HepG2 (cell line): ENCODE measurements around the gene CAPN3. TPM values are rescaled to one million over a fixed set of nuclear protein-coding genes. Genes with fewer than 3 reads are reported as not detected.

Source experiments
- ATRX ChIP-seq: sonication (generic); formaldehyde crosslinking; IDR thresholded peaks from 2 replicates; pipeline ENCODE4 v1.4.0; 2020; ENCODE audit warnings: missing genetic modification reagents, borderline replicate concordance
- DR1 ChIP-seq: sonication (generic); formaldehyde crosslinking; IDR thresholded peaks from 2 replicates; pipeline ENCODE4 v1.8.0; 2021; ENCODE audit warnings: mild to moderate bottlenecking, missing genetic modification reagents, inconsistent platforms
- GTF3A ChIP-seq: sonication (generic); formaldehyde crosslinking; conservative IDR thresholded peaks from 2 replicates; pipeline ENCODE4 v1.4.0; 2020; ENCODE audit warnings: mild to moderate bottlenecking, missing genetic modification reagents
- HNF4G ChIP-seq, 2 experiments: sonication (generic) in 1 of 2; formaldehyde crosslinking in 1 of 2; IDR thresholded peaks; 2 replicates each; pipeline versions ENCODE4 v1.4.0 to v1.6.1; 2011 to 2020; ENCODE audit warnings: borderline replicate concordance in 2 of 2, low read depth in 2 of 2, mild to moderate bottlenecking in 2 of 2, low read length in 1 of 2, missing genetic modification reagents in 1 of 2, moderate library complexity in 1 of 2
- HNRNPLL ChIP-seq: fragments of 200-400 bp; formaldehyde crosslinking; IDR thresholded peaks from 2 replicates; pipeline ENCODE4 v1.6.1; 2017; ENCODE audit warnings: mild to moderate bottlenecking, low read depth, low read length; ENCODE audit not compliant: poor library complexity, severe bottlenecking
- LCORL ChIP-seq, 2 experiments: fragments of 450-650 bp in 1 of 2; sonication (generic) in 1 of 2; formaldehyde crosslinking in 1 of 2; IDR thresholded peaks; 2 replicates each; pipeline versions ENCODE4 v1.5.0 to v1.6.1; 2017 to 2020; ENCODE audit warnings: antibody characterized with exemption in 1 of 2, missing genetic modification reagents in 1 of 2
- RBM22 ChIP-seq: fragments of 200-400 bp; formaldehyde crosslinking; optimal IDR thresholded peaks from 2 replicates; pipeline ENCODE3; 2017; ENCODE audit warnings: mild to moderate bottlenecking, low read length, moderate library complexity
- SAP130 ChIP-seq: IDR thresholded peaks from 2 replicates; pipeline ENCODE4 v1.6.1; 2016; ENCODE audit warnings: low read depth
- SKI ChIP-seq: fragments of 450-650 bp; IDR thresholded peaks from one replicate; pipeline ENCODE4 v1.6.1; 2018; ENCODE audit warnings: mild to moderate bottlenecking; ENCODE audit not compliant: partially characterized antibody
- SMAD9 ChIP-seq: sonication (generic); formaldehyde crosslinking; IDR thresholded peaks from 2 replicates; pipeline ENCODE4 v1.5.1; 2020; ENCODE audit warnings: mild to moderate bottlenecking, missing genetic modification reagents
- SMYD3 ChIP-seq: sonication (generic); formaldehyde crosslinking; IDR thresholded peaks from 2 replicates; pipeline ENCODE4 v1.8.1; 2023; ENCODE audit warnings: mild to moderate bottlenecking, missing genetic modification reagents
- SRSF1 ChIP-seq: fragments of 200-400 bp; formaldehyde crosslinking; optimal IDR thresholded peaks from 2 replicates; pipeline ENCODE3; 2017; ENCODE audit warnings: mild to moderate bottlenecking, low read depth, low read length, moderate library complexity
- SRSF4 ChIP-seq: fragments of 200-400 bp; formaldehyde crosslinking; IDR thresholded peaks from one replicate; pipeline ENCODE4 v1.6.1; 2018; ENCODE audit warnings: mild to moderate bottlenecking, low read depth, low read length, moderate library complexity; ENCODE audit not compliant: poor library complexity, severe bottlenecking
- ZBTB8A ChIP-seq: sonication (generic); formaldehyde crosslinking; IDR thresholded peaks from 2 replicates; pipeline ENCODE4 v1.4.0; 2020; ENCODE audit warnings: mild to moderate bottlenecking, low read depth, missing genetic modification reagents, borderline replicate concordance
- ZFP62 ChIP-seq: sonication (generic); formaldehyde crosslinking; IDR thresholded peaks from 2 replicates; pipeline ENCODE4 v1.4.0; 2020; ENCODE audit warnings: missing genetic modification reagents
- ZMYM2 ChIP-seq: sonication (generic); formaldehyde crosslinking; IDR thresholded peaks from 2 replicates; pipeline ENCODE4 v1.8.0; 2022; ENCODE audit warnings: mild to moderate bottlenecking, missing genetic modification reagents
- ZNF274 ChIP-seq: sonication (generic); formaldehyde crosslinking; IDR thresholded peaks from 2 replicates; pipeline ENCODE4 v1.5.1; 2020; ENCODE audit warnings: mild to moderate bottlenecking, missing genetic modification reagents
- ZNF354B ChIP-seq: sonication (generic); formaldehyde crosslinking; IDR thresholded peaks from 2 replicates; pipeline ENCODE4 v1.8.0; 2022; ENCODE audit warnings: mild to moderate bottlenecking, missing genetic modification reagents
- ZNF510 ChIP-seq: sonication (generic); formaldehyde crosslinking; IDR thresholded peaks from 2 replicates; pipeline ENCODE4 v1.4.0; 2020; ENCODE audit warnings: low read depth, mild to moderate bottlenecking, missing genetic modification reagents
- ZNF713 ChIP-seq: sonication (generic); formaldehyde crosslinking; IDR thresholded peaks from 2 replicates; pipeline ENCODE4 v1.4.0; 2020; ENCODE audit warnings: mild to moderate bottlenecking, missing genetic modification reagents
- ZNF83 ChIP-seq: sonication (generic); formaldehyde crosslinking; IDR thresholded peaks from 2 replicates; pipeline ENCODE4 v1.4.0; 2020; ENCODE audit warnings: missing genetic modification reagents, mild to moderate bottlenecking, borderline replicate concordance
- polyA plus RNA-seq, 8 experiments: library from polyadenylated mRNA; depleted of rRNA in 3 of 8; stranded (reverse) in 7 of 8; unstranded in 1 of 8; fragments of >200 nt; fragmentation: Illumina TruSeq in 4 of 8; extraction: Trizol in 4 of 8; gene quantifications; 2 replicates each; pipeline versions ENCODE4 v1.2.1 to v1.2.3, GENCODE V29; 2011 to 2016; ENCODE audit warnings: low read depth in 4 of 8, missing spikeins in 1 of 8, mixed read lengths in 1 of 8; ENCODE audit not compliant: insufficient read depth in 1 of 8
- total RNA-seq, 5 experiments: library from RNA; depleted of rRNA; stranded (reverse); fragments of >200 nt; fragmentation: Illumina TruSeq; extraction: Trizol; gene quantifications; 2 replicates each; pipeline ENCODE4 v1.2.3, GENCODE V29; 2016; ENCODE audit warnings: low read depth in 1 of 5
- TF ChIP-seq, protein P1 (sequence below): sonication (generic); formaldehyde crosslinking; IDR thresholded peaks from 2 replicates; pipeline ENCODE4 v1.5.0; 2020; ENCODE audit warnings: mild to moderate bottlenecking, missing genetic modification reagents, moderate library complexity
- TF ChIP-seq, protein P2 (sequence below): sonication (generic); formaldehyde crosslinking; IDR thresholded peaks from 2 replicates; pipeline ENCODE4 v1.8.1; 2023; ENCODE audit warnings: mild to moderate bottlenecking, missing genetic modification reagents, borderline replicate concordance
- TF ChIP-seq, protein P3 (sequence below): sonication (generic); formaldehyde crosslinking; IDR thresholded peaks from 2 replicates; pipeline ENCODE4 v1.5.1; 2020; ENCODE audit warnings: missing genetic modification reagents, mild to moderate bottlenecking, borderline replicate concordance
- TF ChIP-seq, protein P4 (sequence below): sonication (generic); formaldehyde crosslinking; IDR thresholded peaks from 2 replicates; pipeline ENCODE4 v1.4.0; 2020; ENCODE audit warnings: mild to moderate bottlenecking, missing genetic modification reagents

Gene CAPN3
- total and polyA plus RNA-seq, 2 of the 13 experiments (the other 11 are each of a cell fraction or from before 2014, with no cell fraction given), result 1.3 to 4.6 TPM

DNA sequence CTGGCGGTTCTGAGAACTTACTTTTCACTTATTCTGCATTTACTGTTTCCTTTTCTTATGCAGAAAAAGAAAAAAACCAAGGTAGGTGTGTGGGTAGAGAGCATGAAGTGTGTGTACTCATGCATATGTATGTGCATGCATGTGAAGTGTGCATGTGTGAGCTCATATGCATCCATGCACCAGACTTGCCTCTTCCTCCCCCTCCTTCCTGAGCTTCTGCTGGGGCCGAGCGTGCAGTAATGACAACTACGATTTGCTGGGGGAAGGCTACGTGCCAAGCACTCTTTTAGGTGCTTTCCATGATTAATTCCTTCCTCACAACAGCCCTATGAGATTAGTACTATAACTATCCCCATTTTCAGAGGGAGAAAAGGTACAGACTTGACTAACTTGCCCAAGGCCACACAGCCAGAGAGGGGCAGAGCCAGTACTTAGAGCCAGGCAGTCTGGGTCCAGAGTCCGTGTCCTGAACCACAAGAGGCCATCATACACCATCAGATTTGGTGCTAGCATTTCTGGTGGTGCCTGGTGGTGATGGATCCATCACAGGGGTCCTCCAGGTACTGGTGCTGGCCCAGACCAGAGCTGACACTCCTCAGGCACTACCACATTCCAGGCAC, 46.7 kb downstream of the CAPN3 start (continued):
- TF ChIP-seq ZNF274 (CRISPR knock-in tag) (no peak), ZNF83 (CRISPR knock-in tag) (no peak), HNF4G (IDR thresholded peaks at IDR 0.05; ENCODE audit: borderline replicate concordance, low read depth, low read length) (peak; percentile 66), HNF4G (CRISPR knock-in tag; IDR thresholded peaks at IDR 0.05; ENCODE audit: borderline replicate concordance, low read depth) (no peak; the same call in 1 of the 2 replicates), SAP130 (CRISPR knock-in tag) (peak; percentile 20; the same call in 1 of the 2 replicates), ZFP62 (CRISPR knock-in tag) (no peak), SKI (no peak), HNRNPLL (no peak), ZNF713 (no peak), SMAD9 (CRISPR knock-in tag) (no peak), ZMYM2 (CRISPR knock-in tag) (no peak), ATRX (no peak), SRSF1 (no peak), RBM22 (no peak), SRSF4 (no peak), ZNF354B (CRISPR knock-in tag) (no peak), DR1 (CRISPR knock-in tag) (no peak), ZNF510 (CRISPR knock-in tag) (no peak), LCORL (IDR thresholded peaks at IDR 0.05) (no peak), LCORL (CRISPR knock-in tag; IDR thresholded peaks at IDR 0.05) (no peak), GTF3A (CRISPR knock-in tag) (no peak), ZBTB8A (CRISPR knock-in tag) (no peak), SMYD3 (CRISPR knock-in tag) (no peak)
- TF ChIP-seq, protein P1, sequence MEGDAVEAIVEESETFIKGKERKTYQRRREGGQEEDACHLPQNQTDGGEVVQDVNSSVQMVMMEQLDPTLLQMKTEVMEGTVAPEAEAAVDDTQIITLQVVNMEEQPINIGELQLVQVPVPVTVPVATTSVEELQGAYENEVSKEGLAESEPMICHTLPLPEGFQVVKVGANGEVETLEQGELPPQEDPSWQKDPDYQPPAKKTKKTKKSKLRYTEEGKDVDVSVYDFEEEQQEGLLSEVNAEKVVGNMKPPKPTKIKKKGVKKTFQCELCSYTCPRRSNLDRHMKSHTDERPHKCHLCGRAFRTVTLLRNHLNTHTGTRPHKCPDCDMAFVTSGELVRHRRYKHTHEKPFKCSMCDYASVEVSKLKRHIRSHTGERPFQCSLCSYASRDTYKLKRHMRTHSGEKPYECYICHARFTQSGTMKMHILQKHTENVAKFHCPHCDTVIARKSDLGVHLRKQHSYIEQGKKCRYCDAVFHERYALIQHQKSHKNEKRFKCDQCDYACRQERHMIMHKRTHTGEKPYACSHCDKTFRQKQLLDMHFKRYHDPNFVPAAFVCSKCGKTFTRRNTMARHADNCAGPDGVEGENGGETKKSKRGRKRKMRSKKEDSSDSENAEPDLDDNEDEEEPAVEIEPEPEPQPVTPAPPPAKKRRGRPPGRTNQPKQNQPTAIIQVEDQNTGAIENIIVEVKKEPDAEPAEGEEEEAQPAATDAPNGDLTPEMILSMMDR (CRISPR knock-in tag), result peak; percentile 42
- TF ChIP-seq, protein P2, sequence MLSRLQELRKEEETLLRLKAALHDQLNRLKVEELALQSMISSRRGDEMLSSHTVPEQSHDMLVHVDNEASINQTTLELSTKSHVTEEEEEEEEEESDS (CRISPR knock-in tag), result no peak
- TF ChIP-seq, protein P3, sequence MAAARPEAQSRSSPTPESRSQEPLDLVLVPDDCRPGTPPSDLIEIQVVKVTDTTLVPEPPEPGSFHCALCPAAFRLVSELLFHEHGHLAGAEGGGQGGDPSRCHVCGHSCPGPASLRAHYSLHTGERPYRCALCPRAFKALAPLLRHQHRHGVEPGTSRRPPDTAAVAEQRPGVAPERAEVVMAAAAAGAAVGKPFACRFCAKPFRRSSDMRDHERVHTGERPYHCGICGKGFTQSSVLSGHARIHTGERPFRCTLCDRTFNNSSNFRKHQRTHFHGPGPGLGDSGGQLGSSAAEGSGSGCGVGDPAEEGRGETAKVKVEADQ (CRISPR knock-in tag), result no peak
- TF ChIP-seq, protein P4, sequence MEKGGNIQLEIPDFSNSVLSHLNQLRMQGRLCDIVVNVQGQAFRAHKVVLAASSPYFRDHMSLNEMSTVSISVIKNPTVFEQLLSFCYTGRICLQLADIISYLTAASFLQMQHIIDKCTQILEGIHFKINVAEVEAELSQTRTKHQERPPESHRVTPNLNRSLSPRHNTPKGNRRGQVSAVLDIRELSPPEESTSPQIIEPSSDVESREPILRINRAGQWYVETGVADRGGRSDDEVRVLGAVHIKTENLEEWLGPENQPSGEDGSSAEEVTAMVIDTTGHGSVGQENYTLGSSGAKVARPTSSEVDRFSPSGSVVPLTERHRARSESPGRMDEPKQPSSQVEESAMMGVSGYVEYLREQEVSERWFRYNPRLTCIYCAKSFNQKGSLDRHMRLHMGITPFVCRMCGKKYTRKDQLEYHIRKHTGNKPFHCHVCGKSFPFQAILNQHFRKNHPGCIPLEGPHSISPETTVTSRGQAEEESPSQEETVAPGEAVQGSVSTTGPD (CRISPR knock-in tag), result peak; percentile 78; the same call in 1 of the 2 replicates
